ENCODE results near the gene PTMS. TPM values are rescaled to one million over a fixed set of nuclear protein-coding genes. Genes with fewer than 3 reads are reported as not detected.

PTMS gene
- total RNA-seq, 1 donor from 2014 or later: 134 TPM

DNA sequence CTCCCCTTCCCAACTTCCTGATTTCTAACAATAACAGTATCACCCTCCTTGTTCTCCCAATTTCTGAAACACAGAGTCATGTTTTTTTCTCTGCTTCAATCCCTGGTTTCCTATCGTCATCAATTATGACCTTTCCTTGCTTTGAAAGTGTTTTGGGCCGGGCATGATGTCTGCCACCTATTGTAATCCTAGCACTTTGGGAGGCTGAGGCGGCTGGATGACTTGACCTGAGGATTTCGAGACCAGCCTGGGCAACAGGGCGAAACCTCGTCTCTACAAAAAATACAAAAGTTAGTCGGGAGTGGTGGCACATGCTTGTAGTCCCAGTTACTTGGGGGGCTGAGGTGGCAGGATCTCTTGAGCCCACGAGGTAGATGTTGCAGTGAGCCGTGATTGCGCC lies 42.9 kb downstream of the PTMS start:
- H3K9me3 ChIP-seq (ENCODE audit: low read depth): no peaks in the 10 kb centered on the region
- no peaks in the 10 kb centered on the region for H3K27me3 ChIP-seq
- H3F3A ChIP-seq (ENCODE audit: low read depth): peaks cover 6% of the 10 kb centered on the region
- H3K4me2 ChIP-seq: no peak overlapping the region
- H3K27ac Mint-ChIP-seq: no peak overlapping the region
- peaks cover 9% of the 10 kb centered on the region for H3K27me3 Mint-ChIP-seq (ENCODE audit: insufficient read depth, low read depth)
- H4K20me1 ChIP-seq (ENCODE audit: low read depth): no peaks in the 10 kb centered on the region
- peaks cover 11% of the 10 kb centered on the region for H3K4me1 ChIP-seq
- H3K27ac ChIP-seq: no peak overlapping the region
- H3K9me3 Mint-ChIP-seq: peaks cover 4% of the 10 kb centered on the region
- no peak for DNase-seq (ENCODE audit: low spot score)
- H3K4me3 Mint-ChIP-seq: no peak overlapping the region
- no peaks in the 10 kb centered on the region for H3K79me2 ChIP-seq (ENCODE audit: low read depth)
- peaks cover 2% of the 10 kb centered on the region for H3K36me3 Mint-ChIP-seq
- no peak overlapping the region for H3K4me3 ChIP-seq
- H3K36me3 ChIP-seq: no peaks in the 10 kb centered on the region
- H2AFZ ChIP-seq (replicated peaks): no peak overlapping the region
- TF ChIP-seq EZH2phosphoT487 (IDR thresholded peaks at IDR 0.05) (no peak), EZH2 (IDR thresholded peaks at IDR 0.05) (no peak)
- TF ChIP-seq, protein P1, sequence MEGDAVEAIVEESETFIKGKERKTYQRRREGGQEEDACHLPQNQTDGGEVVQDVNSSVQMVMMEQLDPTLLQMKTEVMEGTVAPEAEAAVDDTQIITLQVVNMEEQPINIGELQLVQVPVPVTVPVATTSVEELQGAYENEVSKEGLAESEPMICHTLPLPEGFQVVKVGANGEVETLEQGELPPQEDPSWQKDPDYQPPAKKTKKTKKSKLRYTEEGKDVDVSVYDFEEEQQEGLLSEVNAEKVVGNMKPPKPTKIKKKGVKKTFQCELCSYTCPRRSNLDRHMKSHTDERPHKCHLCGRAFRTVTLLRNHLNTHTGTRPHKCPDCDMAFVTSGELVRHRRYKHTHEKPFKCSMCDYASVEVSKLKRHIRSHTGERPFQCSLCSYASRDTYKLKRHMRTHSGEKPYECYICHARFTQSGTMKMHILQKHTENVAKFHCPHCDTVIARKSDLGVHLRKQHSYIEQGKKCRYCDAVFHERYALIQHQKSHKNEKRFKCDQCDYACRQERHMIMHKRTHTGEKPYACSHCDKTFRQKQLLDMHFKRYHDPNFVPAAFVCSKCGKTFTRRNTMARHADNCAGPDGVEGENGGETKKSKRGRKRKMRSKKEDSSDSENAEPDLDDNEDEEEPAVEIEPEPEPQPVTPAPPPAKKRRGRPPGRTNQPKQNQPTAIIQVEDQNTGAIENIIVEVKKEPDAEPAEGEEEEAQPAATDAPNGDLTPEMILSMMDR (IDR thresholded peaks at IDR 0.05): no peak
- peaks cover 18% of the 10 kb centered on the region for H3K4me1 Mint-ChIP-seq
- no peak overlapping the region for H3K9ac ChIP-seq

DNA sequence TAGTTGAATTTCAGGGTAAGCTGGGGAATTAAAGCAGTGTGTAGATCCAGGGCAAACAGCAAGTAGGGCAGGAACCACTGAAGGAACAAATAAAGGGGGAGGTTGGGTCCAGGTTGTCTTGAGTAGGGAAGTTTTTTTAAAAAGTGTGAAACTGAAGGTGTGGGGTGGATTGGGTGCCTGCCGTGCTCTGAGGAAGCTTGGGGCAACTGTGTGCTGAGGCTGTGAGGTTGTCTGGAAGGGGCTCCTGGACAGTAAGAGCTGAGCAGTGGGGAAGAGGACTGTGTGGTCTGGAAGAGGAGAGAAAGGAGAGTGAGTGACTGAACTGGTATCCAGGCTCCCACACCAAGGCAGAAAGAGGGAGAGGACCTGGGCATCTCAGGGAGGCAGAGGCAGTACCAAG lies 44.6 kb downstream of the PTMS start:
- H4K20me1 ChIP-seq (ENCODE audit: low read depth): no peaks in the 10 kb centered on the region
- peaks cover 6% of the 10 kb centered on the region for H3F3A ChIP-seq (ENCODE audit: low read depth)
- TF ChIP-seq EZH2phosphoT487 (IDR thresholded peaks at IDR 0.05) (no peak), EZH2 (IDR thresholded peaks at IDR 0.05) (no peak)
- TF ChIP-seq, protein P1 (IDR thresholded peaks at IDR 0.05): no peak
- H3K4me1 ChIP-seq: peaks cover 11% of the 10 kb centered on the region
- H3K9me3 Mint-ChIP-seq: no peaks in the 10 kb centered on the region
- peak overlapping the region; percentile 20 for H2AFZ ChIP-seq (replicated peaks)
- H3K79me2 ChIP-seq (ENCODE audit: low read depth): no peaks in the 10 kb centered on the region
- no peaks in the 10 kb centered on the region for H3K36me3 ChIP-seq
- H3K36me3 Mint-ChIP-seq: no peaks in the 10 kb centered on the region
- no peaks in the 10 kb centered on the region for H3K9me3 ChIP-seq (ENCODE audit: low read depth)
- peaks cover 18% of the 10 kb centered on the region for H3K4me1 Mint-ChIP-seq
- H3K4me2 ChIP-seq: no peak overlapping the region
- DNase-seq (ENCODE audit: low spot score): no peak
- H3K27me3 ChIP-seq: no peaks in the 10 kb centered on the region
- no peak overlapping the region for H3K4me3 ChIP-seq
- H3K27me3 Mint-ChIP-seq (ENCODE audit: insufficient read depth, low read depth): peaks cover 5% of the 10 kb centered on the region
- H3K27ac ChIP-seq: no peak overlapping the region
- H3K27ac Mint-ChIP-seq: peak overlapping the region; percentile 51
- no peak overlapping the region for H3K4me3 Mint-ChIP-seq
- no peak overlapping the region for H3K9ac ChIP-seq

DNA sequence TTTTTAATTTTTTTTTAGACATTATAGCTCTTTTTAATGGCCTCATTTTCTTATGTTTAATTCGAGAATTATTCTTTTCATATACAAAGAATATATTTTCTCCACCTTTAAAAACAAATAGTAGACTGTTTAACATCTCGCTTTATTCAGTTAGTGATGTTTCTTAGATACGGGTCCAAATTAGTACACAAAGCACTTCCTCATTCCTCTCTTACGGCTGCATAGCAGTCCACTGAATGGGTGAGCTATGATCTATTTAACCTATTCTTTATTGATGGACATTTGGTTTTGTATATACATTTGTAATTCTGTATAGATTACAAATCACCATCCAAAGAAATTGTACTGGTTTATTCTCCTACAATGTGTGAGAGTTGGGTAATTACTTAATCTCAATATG lies 47.2 kb downstream of the PTMS start:
- H3K36me3 ChIP-seq: no peaks in the 10 kb centered on the region
- H3K4me2 ChIP-seq: no peak overlapping the region
- H3K36me3 Mint-ChIP-seq: no peaks in the 10 kb centered on the region
- no peak overlapping the region for H3K9ac ChIP-seq
- no peak overlapping the region for H2AFZ ChIP-seq (replicated peaks)
- peaks cover 31% of the 10 kb centered on the region for H3K4me1 Mint-ChIP-seq
- peaks cover 16% of the 10 kb centered on the region for H3K4me1 ChIP-seq
- H3K27me3 Mint-ChIP-seq (ENCODE audit: insufficient read depth, low read depth): peaks cover 7% of the 10 kb centered on the region
- H3K79me2 ChIP-seq (ENCODE audit: low read depth): no peaks in the 10 kb centered on the region
- H3K27ac ChIP-seq: no peak overlapping the region
- no peaks in the 10 kb centered on the region for H3K27me3 ChIP-seq
- no peaks in the 10 kb centered on the region for H3K9me3 ChIP-seq (ENCODE audit: low read depth)
- H3K4me3 ChIP-seq: no peak overlapping the region
- H4K20me1 ChIP-seq (ENCODE audit: low read depth): no peaks in the 10 kb centered on the region
- H3K27ac Mint-ChIP-seq: no peak overlapping the region
- peaks cover 14% of the 10 kb centered on the region for H3F3A ChIP-seq (ENCODE audit: low read depth)
- H3K4me3 Mint-ChIP-seq: no peak overlapping the region
- TF ChIP-seq EZH2 (IDR thresholded peaks at IDR 0.05) (no peak), EZH2phosphoT487 (IDR thresholded peaks at IDR 0.05) (no peak)
- no peaks in the 10 kb centered on the region for H3K9me3 Mint-ChIP-seq
- DNase-seq (ENCODE audit: low spot score): no peak

DNA sequence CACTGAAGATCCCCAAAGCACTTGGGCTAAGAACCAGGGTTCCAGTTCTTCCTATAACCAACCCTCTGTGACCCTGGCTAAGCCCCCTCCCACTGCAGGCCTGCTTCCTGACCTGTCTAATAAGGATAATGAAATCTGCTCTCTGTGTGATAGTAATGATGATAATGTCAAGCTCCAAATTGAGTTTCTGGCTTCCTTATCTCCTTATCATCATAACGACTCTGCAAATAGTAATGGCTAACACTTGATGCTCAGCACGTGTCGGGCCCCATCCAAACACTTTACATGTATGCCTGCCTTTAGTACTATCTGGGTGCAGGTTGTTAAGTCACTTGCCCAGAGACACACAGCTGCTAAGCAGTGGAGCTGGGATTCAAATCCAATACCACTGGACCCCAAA lies 50.4 kb downstream of the PTMS start:
- Histone ChIP-seq H3K36me3 (no peaks in the 10 kb centered on the region), H3K4me2 (no peak overlapping the region), H3F3A (ENCODE audit: low read depth) (peaks cover 34% of the 10 kb centered on the region), H4K20me1 (ENCODE audit: low read depth) (no peaks in the 10 kb centered on the region), H3K27ac (no peak overlapping the region), H3K9ac (no peak overlapping the region), H3K4me1 (peaks cover 34% of the 10 kb centered on the region), H3K79me2 (ENCODE audit: low read depth) (no peaks in the 10 kb centered on the region), H3K4me3 (no peak overlapping the region), H3K9me3 (ENCODE audit: low read depth) (no peaks in the 10 kb centered on the region), H2AFZ (replicated peaks) (no peak overlapping the region), H3K27me3 (no peaks in the 10 kb centered on the region)
- no peak for DNase-seq (ENCODE audit: low spot score)
- H3K4me1 Mint-ChIP-seq: peaks cover 43% of the 10 kb centered on the region
- no peaks in the 10 kb centered on the region for H3K36me3 Mint-ChIP-seq
- H3K4me3 Mint-ChIP-seq: peak overlapping the region; percentile 67
- no peak overlapping the region for H3K27ac Mint-ChIP-seq
- TF ChIP-seq EZH2phosphoT487 (IDR thresholded peaks at IDR 0.05) (no peak), EZH2 (IDR thresholded peaks at IDR 0.05) (no peak)
- TF ChIP-seq, protein P1 (IDR thresholded peaks at IDR 0.05): no peak
- peaks cover 12% of the 10 kb centered on the region for H3K27me3 Mint-ChIP-seq (ENCODE audit: insufficient read depth, low read depth)
- no peaks in the 10 kb centered on the region for H3K9me3 Mint-ChIP-seq

Data from neural progenitor cell (in vitro differentiated cells).